OCI-LY3 (cell line): Measurements from ENCODE around the gene CPT1A.

Experiments used
- EZH2phosphoT487 ChIP-seq: fragments of 200-600 bp; shearing (Covaris generic); IDR thresholded peaks from 2 replicates; pipeline ENCODE4 v1.6.1; 2018; ENCODE audit warnings: antibody characterized with exemption, mixed run types, low read depth
- TF ChIP-seq, protein P1 (sequence below): fragments of 200-600, 300-600 bp; sonication (generic); IDR thresholded peaks from 2 replicates; pipeline ENCODE4 v1.5.1; 2014; ENCODE audit warnings: antibody characterized with exemption, low read length, low read depth

- TF ChIP-seq, protein P1, sequence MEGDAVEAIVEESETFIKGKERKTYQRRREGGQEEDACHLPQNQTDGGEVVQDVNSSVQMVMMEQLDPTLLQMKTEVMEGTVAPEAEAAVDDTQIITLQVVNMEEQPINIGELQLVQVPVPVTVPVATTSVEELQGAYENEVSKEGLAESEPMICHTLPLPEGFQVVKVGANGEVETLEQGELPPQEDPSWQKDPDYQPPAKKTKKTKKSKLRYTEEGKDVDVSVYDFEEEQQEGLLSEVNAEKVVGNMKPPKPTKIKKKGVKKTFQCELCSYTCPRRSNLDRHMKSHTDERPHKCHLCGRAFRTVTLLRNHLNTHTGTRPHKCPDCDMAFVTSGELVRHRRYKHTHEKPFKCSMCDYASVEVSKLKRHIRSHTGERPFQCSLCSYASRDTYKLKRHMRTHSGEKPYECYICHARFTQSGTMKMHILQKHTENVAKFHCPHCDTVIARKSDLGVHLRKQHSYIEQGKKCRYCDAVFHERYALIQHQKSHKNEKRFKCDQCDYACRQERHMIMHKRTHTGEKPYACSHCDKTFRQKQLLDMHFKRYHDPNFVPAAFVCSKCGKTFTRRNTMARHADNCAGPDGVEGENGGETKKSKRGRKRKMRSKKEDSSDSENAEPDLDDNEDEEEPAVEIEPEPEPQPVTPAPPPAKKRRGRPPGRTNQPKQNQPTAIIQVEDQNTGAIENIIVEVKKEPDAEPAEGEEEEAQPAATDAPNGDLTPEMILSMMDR, result no peak
- TF ChIP-seq EZH2phosphoT487, result no peak
Observed at GRCh38 chr11:68721075-68721474, 120.6 kb downstream of the CPT1A start.
